Kidney tubule cell (primary cell): ENCODE data around the gene DPY19L3.

Experiments used
- DNase-seq: peaks from one replicate; pipeline ENCODE4 v3.0.0-alpha.2; 2018; ENCODE audit warnings: low spot score

The DPY19L3 gene

DNA sequence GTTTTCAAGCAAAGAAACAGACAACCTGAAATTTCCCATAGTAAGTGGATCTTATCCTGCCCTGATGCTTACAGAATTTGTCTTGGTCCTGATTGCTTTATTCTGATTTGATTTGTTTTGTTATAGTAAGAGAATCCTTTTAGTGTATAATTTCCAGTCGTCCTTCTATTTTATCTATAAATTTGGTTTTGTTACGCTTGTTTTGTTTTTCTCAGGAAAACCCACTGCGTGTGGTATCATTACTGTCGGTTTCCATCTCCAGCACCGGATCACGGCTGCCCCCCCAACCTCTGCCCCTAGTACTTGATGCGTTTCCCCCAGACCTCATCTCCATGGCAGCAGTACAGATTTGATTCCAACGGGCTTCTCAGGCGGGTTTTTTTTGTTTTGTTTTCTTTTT lies 117.4 kb downstream of the DPY19L3 start:
- no peak for DNase-seq

DNA sequence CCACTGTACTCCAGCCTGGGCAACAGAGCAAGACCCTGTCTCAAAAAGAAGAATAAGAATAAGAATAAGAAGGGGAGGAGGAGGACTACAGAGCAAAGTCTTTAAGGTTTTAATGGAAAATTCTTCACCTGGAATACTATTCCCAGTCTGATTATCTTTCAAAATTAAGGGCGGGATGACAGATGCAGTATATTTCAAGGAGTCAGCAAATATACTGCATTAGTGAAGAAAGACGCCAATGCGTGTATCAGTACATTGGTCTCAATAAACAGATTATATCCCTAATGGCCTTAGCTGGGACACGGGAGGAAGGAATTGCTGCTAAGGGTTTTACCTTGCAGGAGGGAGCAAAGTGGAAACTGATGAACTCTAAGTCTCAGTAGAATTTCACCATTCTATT lies 121.3 kb downstream of the DPY19L3 start:
- DNase-seq = no peak

DNA sequence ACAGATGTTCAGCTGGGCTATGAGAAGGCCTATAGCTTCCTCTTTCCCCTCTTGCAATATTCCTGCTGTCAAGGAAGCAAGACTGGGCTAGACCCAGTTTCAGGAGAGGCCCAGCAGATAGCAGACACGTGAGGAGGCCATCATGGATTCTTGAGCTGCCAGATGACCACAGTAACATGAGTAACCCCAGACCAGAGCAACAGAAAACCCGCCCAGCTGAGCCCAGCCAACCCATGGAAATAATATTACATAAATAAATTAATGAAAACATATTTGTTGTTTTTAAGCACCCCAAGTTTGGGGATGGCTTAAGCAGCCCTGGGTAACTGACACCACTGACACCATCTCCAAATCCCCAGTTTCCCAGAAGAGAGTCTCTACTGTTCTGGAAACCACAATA lies 125.2 kb downstream of the DPY19L3 start:
- DNase-seq = no peak

DNA sequence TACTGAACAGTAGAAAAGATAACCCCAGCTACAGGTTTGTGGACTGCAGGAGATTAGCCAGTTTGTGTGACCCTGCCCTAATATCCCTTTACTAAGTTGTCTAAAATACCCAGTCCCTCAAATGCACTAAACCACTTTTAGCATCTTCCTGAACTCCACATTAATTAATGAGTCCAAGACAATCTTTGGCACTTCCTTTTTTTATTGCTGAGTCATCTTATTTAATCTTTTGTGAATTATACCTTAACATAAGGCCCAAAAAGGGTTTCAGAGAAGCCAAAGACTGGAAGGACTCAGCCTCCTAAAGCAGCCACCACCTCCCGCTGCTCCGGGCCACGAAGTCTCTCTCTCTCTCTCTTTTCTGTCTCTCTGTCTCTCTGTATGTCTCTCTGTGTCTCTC lies 126.7 kb downstream of the DPY19L3 start:
- no peak for DNase-seq
